NCI-H446 (cell line): Measurements from ENCODE around the gene TRIM44.
"Not testable (repeated sequence)": the region's sequence is repeated elsewhere in the genome, so short reads cannot be mapped to it uniquely, and the experiment has no call there.

Experiments
- DNase-seq, 2 experiments: peaks; one replicate each; lab custom pipeline; 2025; lab: John Stamatoyannopoulos, UW

The TRIM44 gene

GRCh38 chr11:35815556-35816315 lies 153.2 kb downstream of the TRIM44 start:
- DNase-seq, result peak in 1 of 2 experiments; percentile 82

- no peak for DNase-seq
These were observed 158.0 kb downstream of the TRIM44 start for GRCh38 chr11:35820614-35821013.

- no peak for DNase-seq
These were observed 160.4 kb downstream of the TRIM44 start for GRCh38 chr11:35822815-35823495.

GRCh38 chr11:35823742-35824298 lies 161.2 kb downstream of the TRIM44 start:
- no peak for DNase-seq

GRCh38 chr11:35825386-35825785 lies 162.8 kb downstream of the TRIM44 start:
- DNase-seq, result no peak

- no peak for DNase-seq
These were observed 163.4 kb downstream of the TRIM44 start for GRCh38 chr11:35826006-35826405.

- DNase-seq, result no peak
These were observed 164.4 kb downstream of the TRIM44 start for GRCh38 chr11:35826949-35827348.

- DNase-seq, result no peak
These were observed 173.6 kb downstream of the TRIM44 start for GRCh38 chr11:35836205-35836604.

- no peak for DNase-seq
These were observed 175.5 kb downstream of the TRIM44 start for GRCh38 chr11:35838071-35838470.

- not testable (repeated sequence) for DNase-seq
These were observed 176.3 kb downstream of the TRIM44 start for GRCh38 chr11:35838697-35839367.

GRCh38 chr11:35839368-35840161 lies 177.0 kb downstream of the TRIM44 start:
- DNase-seq, result no peak

GRCh38 chr11:35841733-35842132 lies 179.2 kb downstream of the TRIM44 start:
- DNase-seq, result no peak

GRCh38 chr11:35842958-35843357 lies 180.4 kb downstream of the TRIM44 start:
- DNase-seq, result no peak

- DNase-seq, result no peak
These were observed 182.0 kb downstream of the TRIM44 start for GRCh38 chr11:35844579-35844978.

- no peak for DNase-seq
These were observed 183.3 kb downstream of the TRIM44 start for GRCh38 chr11:35845860-35846259.

- no peak for DNase-seq
These were observed 184.3 kb downstream of the TRIM44 start for GRCh38 chr11:35846874-35847273.

- no peak for DNase-seq
These were observed 184.9 kb downstream of the TRIM44 start for GRCh38 chr11:35847473-35847872.

GRCh38 chr11:35848616-35849015 lies 186.0 kb downstream of the TRIM44 start:
- DNase-seq, result no peak

- no peak for DNase-seq
These were observed 187.6 kb downstream of the TRIM44 start for GRCh38 chr11:35850191-35850590.

GRCh38 chr11:35851342-35851741 lies 188.8 kb downstream of the TRIM44 start:
- DNase-seq, result no peak

- peak in 1 of 2 experiments; percentile 25 for DNase-seq
These were observed 189.5 kb downstream of the TRIM44 start for GRCh38 chr11:35852056-35852455.

GRCh38 chr11:35853971-35854370 lies 191.4 kb downstream of the TRIM44 start:
- peak; percentile 22 to 61 for DNase-seq
